Neuronal stem cell (in vitro differentiated cells): ENCODE measurements around the gene ARHGAP24.

Source experiments
- DNase-seq: peaks from one replicate; pipeline ENCODE4 v3.0.0-alpha.2; 2013; ENCODE audit warnings: low spot score
- H2AFZ ChIP-seq: one replicate; pipeline ENCODE4 v1.6.1; 2013; ENCODE audit warnings: mild to moderate bottlenecking, low read length, inconsistent platforms
- H2AK5ac ChIP-seq: 2 replicates; pipeline ENCODE4 v1.6.1; 2013; ENCODE audit warnings: low read depth, mild to moderate bottlenecking, inconsistent platforms, low read length, moderate library complexity, mixed read lengths
- H2BK120ac ChIP-seq: 2 replicates; pipeline ENCODE4 v1.6.1; 2013; ENCODE audit warnings: low read depth, mild to moderate bottlenecking, inconsistent platforms, low read length, moderate library complexity, mixed read lengths
- H2BK12ac ChIP-seq: one replicate; pipeline ENCODE4 v1.6.1; 2013; ENCODE audit warnings: low read length, inconsistent platforms
- H2BK15ac ChIP-seq: 2 replicates; pipeline ENCODE4 v1.6.1; 2013; ENCODE audit warnings: mild to moderate bottlenecking, low read length, inconsistent platforms, mixed read lengths
- H2BK5ac ChIP-seq: one replicate; pipeline ENCODE4 v1.6.1; 2013; ENCODE audit warnings: inconsistent platforms, mild to moderate bottlenecking, low read length, moderate library complexity
- H3K14ac ChIP-seq: one replicate; pipeline ENCODE4 v1.6.1; 2013; ENCODE audit warnings: low read length, inconsistent platforms
- H3K18ac ChIP-seq: 2 replicates; pipeline ENCODE4 v1.6.1; 2013; ENCODE audit warnings: low read length, inconsistent platforms
- H3K23ac ChIP-seq: 2 replicates; pipeline ENCODE4 v1.6.1; 2013; ENCODE audit warnings: low read depth, mild to moderate bottlenecking, mixed read lengths, low read length, inconsistent platforms; ENCODE audit not compliant: poor library complexity
- H3K27ac ChIP-seq: replicated peaks from 3 replicates; pipeline ENCODE4 v1.5.1; 2013; ENCODE audit warnings: low read length, inconsistent platforms
- H3K27me3 ChIP-seq, 3 experiments: 2 replicates each; pipeline ENCODE4 v1.6.1; 2013; ENCODE audit warnings: low read length in 3 of 3, mild to moderate bottlenecking in 2 of 3, inconsistent platforms in 1 of 3, low read depth in 1 of 3, mixed read lengths in 1 of 3, moderate library complexity in 1 of 3; ENCODE audit not compliant: control insufficient read depth in 3 of 3, insufficient read depth in 3 of 3
- H3K36me3 ChIP-seq, 2 donors: replicated peaks in 1 of 2; 2 replicates each; pipeline ENCODE4 v1.6.1; 2013; ENCODE audit warnings: low read length in 2 of 2; ENCODE audit not compliant: control insufficient read depth in 2 of 2, insufficient read depth in 2 of 2
- H3K4ac ChIP-seq: 2 replicates; pipeline ENCODE4 v1.6.1; 2013; ENCODE audit warnings: inconsistent platforms, mild to moderate bottlenecking, low read length, moderate library complexity
- H3K4me1 ChIP-seq, 2 donors: 1 replicate in 1 of 2; 2 replicates in 1 of 2; pipeline ENCODE4 v1.6.1; 2013; ENCODE audit warnings: low read length in 2 of 2, low read depth in 1 of 2; ENCODE audit not compliant: control insufficient read depth in 2 of 2, insufficient read depth in 1 of 2
- H3K4me2 ChIP-seq: one replicate; pipeline ENCODE4 v1.6.1; 2013; ENCODE audit warnings: mild to moderate bottlenecking, low read length, inconsistent platforms; ENCODE audit not compliant: insufficient read depth, poor library complexity, severe bottlenecking
- H3K4me3 ChIP-seq, 2 donors: 2 replicates each; pipeline ENCODE4 v1.5.1; 2013; ENCODE audit warnings: low read length in 2 of 2, mild to moderate bottlenecking in 2 of 2, inconsistent platforms in 1 of 2, moderate library complexity in 1 of 2
- H3K79me1 ChIP-seq: one replicate; pipeline ENCODE4 v1.6.1; 2013; ENCODE audit warnings: low read depth, mild to moderate bottlenecking, inconsistent platforms, low read length, moderate library complexity
- H3K9ac ChIP-seq: one replicate; pipeline ENCODE4 v1.6.1; 2013; ENCODE audit warnings: mild to moderate bottlenecking, low read depth, low read length, inconsistent platforms; ENCODE audit not compliant: poor library complexity
- H3K9me3 ChIP-seq, 2 donors: replicated peaks in 1 of 2; 2 replicates each; pipeline versions ENCODE3 to v1.6.1; 2013; ENCODE audit warnings: low read length in 2 of 2, mild to moderate bottlenecking in 2 of 2, inconsistent platforms in 1 of 2, low read depth in 1 of 2, mixed read lengths in 1 of 2, moderate library complexity in 1 of 2; ENCODE audit not compliant: control insufficient read depth in 2 of 2, insufficient read depth in 1 of 2
- H4K8ac ChIP-seq: one replicate; pipeline ENCODE4 v1.6.1; 2013; ENCODE audit warnings: low read depth, mild to moderate bottlenecking, inconsistent platforms, low read length, moderate library complexity
- H4K91ac ChIP-seq: one replicate; pipeline ENCODE4 v1.6.1; 2013; ENCODE audit warnings: low read length, low read depth, mild to moderate bottlenecking, inconsistent platforms; ENCODE audit not compliant: poor library complexity
- WGBS, 2 donors: extraction: QIAGEN DNeasy Blood & Tissue Kit; methylation state at CpG; one replicate each; pipeline ENCODE4 v1.1.7; 2013; ENCODE audit warnings: missing lambda C conversion rate in 2 of 2, mixed read lengths in 1 of 2; ENCODE audit not compliant: insufficient read length in 2 of 2, insufficient replicate concordance in 1 of 2; ENCODE audit errors: extremely low coverage in 2 of 2; 5-methylcytosine and 5-hydroxymethylcytosine counted together

Gene ARHGAP24

DNA sequence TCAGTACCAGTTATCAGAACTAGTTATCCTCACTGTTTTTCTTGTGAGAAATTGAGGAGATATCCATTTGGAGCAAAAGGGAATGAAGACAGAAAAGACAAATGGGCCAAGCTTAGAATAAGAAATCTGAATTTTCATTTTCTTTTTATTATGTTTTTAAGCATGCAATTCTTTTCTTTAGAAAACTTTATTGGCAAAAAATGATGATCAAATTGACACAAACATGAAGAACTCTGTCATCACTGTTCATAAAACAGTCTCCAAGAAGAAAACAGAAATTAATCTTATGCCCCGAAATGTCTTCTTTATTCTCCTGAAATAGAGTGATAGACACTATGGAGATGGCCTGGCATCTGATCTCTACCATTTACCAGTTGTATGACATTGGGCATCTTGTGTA, 139.0 kb downstream of the ARHGAP24 start:
- no peak overlapping the region for H3K4me3 ChIP-seq
- H2BK15ac ChIP-seq: no peak overlapping the region
- no peak for DNase-seq
- no peaks in the 10 kb centered on the region for H3K79me1 ChIP-seq
- no peak overlapping the region for H3K9ac ChIP-seq
- WGBS, 2 donors: no CpG with 5 or more reads among the region's 1 CpG
- no peak overlapping the region for H2AFZ ChIP-seq
- H3K4me1 ChIP-seq: no peaks in the 10 kb centered on the region
- H3K23ac ChIP-seq: no peak overlapping the region
- no peak overlapping the region for H2BK5ac ChIP-seq
- no peak overlapping the region for H4K91ac ChIP-seq
- no peak overlapping the region for H3K14ac ChIP-seq
- no peaks in the 10 kb centered on the region for H3K9me3 ChIP-seq
- H3K18ac ChIP-seq: no peak overlapping the region
- no peak overlapping the region for H2AK5ac ChIP-seq
- no peak overlapping the region for H4K8ac ChIP-seq
- H3K4ac ChIP-seq: no peak overlapping the region
- H3K27me3 ChIP-seq: no peaks in the 10 kb centered on the region
- H3K27ac ChIP-seq: no peak overlapping the region
- H3K36me3 ChIP-seq: no peaks in the 10 kb centered on the region
- H3K4me2 ChIP-seq: no peak overlapping the region
- no peak overlapping the region for H2BK12ac ChIP-seq
- H2BK120ac ChIP-seq: no peak overlapping the region

DNA sequence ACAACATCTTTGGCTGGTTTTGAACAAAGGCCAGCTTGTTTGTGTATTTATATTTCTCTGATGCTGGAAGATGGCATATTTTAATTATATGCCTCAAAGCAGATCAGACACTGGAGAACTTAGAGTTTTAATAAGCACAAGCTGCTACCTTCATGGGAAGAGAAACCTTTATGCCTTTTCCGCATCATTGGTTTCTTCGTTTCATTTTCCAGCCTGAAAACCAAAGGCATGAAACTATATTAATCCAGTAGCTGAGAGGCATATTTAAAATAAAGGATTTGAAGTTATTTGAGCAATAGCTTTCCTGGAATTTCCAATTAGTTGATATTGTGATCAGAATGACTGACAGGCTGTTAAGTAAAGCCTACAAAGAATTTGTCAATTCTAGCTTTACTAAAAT, 141.0 kb downstream of the ARHGAP24 start:
- Histone ChIP-seq H3K23ac (no peak overlapping the region), H2AFZ (no peak overlapping the region), H3K18ac (no peak overlapping the region), H3K27me3 (no peaks in the 10 kb centered on the region), H4K91ac (no peak overlapping the region), H3K4ac (no peak overlapping the region), H3K36me3 (no peaks in the 10 kb centered on the region), H2BK5ac (no peak overlapping the region), H3K4me1 (no peaks in the 10 kb centered on the region), H3K4me3 (no peak overlapping the region), H3K14ac (no peak overlapping the region), H3K9me3 (no peaks in the 10 kb centered on the region), H2BK12ac (no peak overlapping the region), H3K27ac (no peak overlapping the region), H2BK15ac (no peak overlapping the region), H2BK120ac (no peak overlapping the region), H3K9ac (no peak overlapping the region), H2AK5ac (no peak overlapping the region), H3K79me1 (no peaks in the 10 kb centered on the region), H4K8ac (no peak overlapping the region), H3K4me2 (no peak overlapping the region)
- WGBS, 2 donors: no CpG with 5 or more reads among the region's 2 CpGs
- DNase-seq: no peak

DNA sequence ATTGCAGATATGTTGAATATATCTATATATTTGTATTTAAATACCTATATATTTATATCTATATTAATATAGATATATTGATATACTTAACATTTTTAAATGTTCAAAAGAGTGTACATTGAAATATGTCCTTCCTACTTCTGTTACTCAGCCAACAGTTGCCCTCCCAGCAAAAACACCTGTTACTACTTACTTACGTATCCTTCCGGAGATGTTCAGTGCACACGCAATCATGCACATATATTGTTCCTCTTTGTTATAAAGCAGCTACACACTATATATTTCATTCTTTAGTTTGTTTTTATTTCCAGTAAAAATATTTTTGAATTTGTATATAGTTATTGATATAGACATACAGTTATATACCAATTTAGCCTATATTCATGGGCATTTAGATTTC, 142.3 kb downstream of the ARHGAP24 start:
- WGBS, 2 donors: no CpG with 5 or more reads among the region's 3 CpGs
- no peak overlapping the region for H2AFZ ChIP-seq
- H2AK5ac ChIP-seq: no peak overlapping the region

DNA sequence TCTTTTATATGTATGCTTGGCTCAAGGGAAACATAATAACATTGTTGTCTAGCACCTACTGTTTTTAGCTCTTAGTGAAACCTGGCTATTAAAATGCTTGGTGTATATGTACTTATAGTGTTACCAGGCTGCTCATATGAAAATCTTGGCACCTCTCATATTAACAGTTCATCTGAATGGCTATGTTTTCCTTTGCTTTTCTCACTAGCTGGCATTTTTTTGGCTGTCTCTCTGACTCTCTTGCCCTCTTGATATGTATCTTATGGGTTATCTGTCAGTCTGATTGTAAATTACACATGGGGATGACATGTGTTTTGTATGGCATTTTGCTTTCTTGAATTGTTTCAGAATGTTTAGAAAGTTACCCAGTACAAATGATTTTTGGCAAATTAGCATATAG, 158.0 kb downstream of the ARHGAP24 start:
- no peak overlapping the region for H2BK15ac ChIP-seq
- H3K79me1 ChIP-seq: no peaks in the 10 kb centered on the region
- no peak overlapping the region for H2AFZ ChIP-seq
- no peaks in the 10 kb centered on the region for H3K36me3 ChIP-seq
- no peak overlapping the region for H3K9ac ChIP-seq
- H3K4me2 ChIP-seq: no peak overlapping the region
- no peak overlapping the region for H3K4ac ChIP-seq
- no peaks in the 10 kb centered on the region for H3K4me1 ChIP-seq
- DNase-seq: no peak
- peaks cover 0 to 6% of the 10 kb centered on the region in 2 donors for H3K9me3 ChIP-seq
- H2BK5ac ChIP-seq: no peak overlapping the region
- no peak overlapping the region for H2BK12ac ChIP-seq
- no peak overlapping the region for H4K8ac ChIP-seq
- no peak overlapping the region for H3K27ac ChIP-seq
- H2BK120ac ChIP-seq: no peak overlapping the region
- H3K4me3 ChIP-seq: no peak overlapping the region
- no peaks in the 10 kb centered on the region for H3K27me3 ChIP-seq
- H3K18ac ChIP-seq: no peak overlapping the region
- H4K91ac ChIP-seq: no peak overlapping the region
- H3K23ac ChIP-seq: no peak overlapping the region
- no peak overlapping the region for H3K14ac ChIP-seq
- no peak overlapping the region for H2AK5ac ChIP-seq

More for the DNA sequence above, 142.3 kb downstream of the ARHGAP24 start:
- Histone ChIP-seq H2BK5ac (no peak overlapping the region), H3K79me1 (no peaks in the 10 kb centered on the region), H4K8ac (no peak overlapping the region), H3K4me3 (no peak overlapping the region), H2BK12ac (no peak overlapping the region), H3K4ac (no peak overlapping the region), H3K23ac (no peak overlapping the region), H3K4me1 (no peaks in the 10 kb centered on the region), H3K9me3 (no peaks in the 10 kb centered on the region), H2BK15ac (no peak overlapping the region), H3K4me2 (no peak overlapping the region), H3K14ac (no peak overlapping the region), H3K36me3 (no peaks in the 10 kb centered on the region), H3K18ac (no peak overlapping the region), H2BK120ac (no peak overlapping the region), H3K27ac (no peak overlapping the region), H3K9ac (no peak overlapping the region), H4K91ac (no peak overlapping the region), H3K27me3 (no peaks in the 10 kb centered on the region)
- no peak for DNase-seq
